Muscle of leg (tissue), 16 donors: ENCODE data around the gene EXOC3L4. TPM values are rescaled to one million over a fixed set of nuclear protein-coding genes. Genes with fewer than 3 reads are reported as not detected.
"Not testable (repeated sequence)": the region's sequence is repeated elsewhere in the genome, so short reads cannot be mapped to it uniquely, and the experiment has no call there.

Experiments
- DNase-seq: peaks from one replicate; pipeline ENCODE4 v3.0.0; 2013
- H3K27ac ChIP-seq: one replicate; pipeline ENCODE4 v1.5.1; 2013; ENCODE audit warnings: mild to moderate bottlenecking, low read length, control low read depth
- H3K27me3 ChIP-seq: one replicate; pipeline ENCODE4 v1.6.1; 2013; ENCODE audit warnings: low read length; ENCODE audit not compliant: control insufficient read depth, insufficient read depth
- H3K36me3 ChIP-seq: one replicate; pipeline ENCODE4 v1.6.1; 2013; ENCODE audit warnings: low read length; ENCODE audit not compliant: control insufficient read depth, insufficient read depth
- H3K4me1 ChIP-seq: one replicate; pipeline ENCODE4 v1.6.1; 2013; ENCODE audit warnings: low read length; ENCODE audit not compliant: control insufficient read depth, insufficient read depth
- H3K4me3 ChIP-seq: one replicate; pipeline ENCODE4 v1.5.1; 2013; ENCODE audit warnings: low read length, control low read depth
- H3K9me3 ChIP-seq: replicated peaks from 2 replicates; pipeline ENCODE4 v1.6.1; 2013; ENCODE audit warnings: low read depth, low read length; ENCODE audit not compliant: control insufficient read depth
- WGBS: methylation state at CpG from one replicate; pipeline ENCODE4 v1.1.5; 2013; ENCODE audit warnings: missing lambda C conversion rate; ENCODE audit not compliant: insufficient coverage; 5-methylcytosine and 5-hydroxymethylcytosine counted together
- long read RNA-seq, 11 donors: transcript quantifications; one replicate each; lab custom pipeline, GENCODE V29; 2026
- polyA plus RNA-seq, 8 donors: library from polyadenylated mRNA; unstranded; fragments of 120-200 nt; gene quantifications; one replicate each; pipeline versions ENCODE4 v1.2.1 to v1.2.3, GENCODE V29; 2013; ENCODE audit warnings: inconsistent platforms in 1 of 8, low replicate concordance in 1 of 8; ENCODE audit not compliant: insufficient read length in 8 of 8, insufficient read depth in 1 of 8
- total RNA-seq: library from RNA; stranded (reverse); fragments of 120-200 nt; gene quantifications from one replicate; pipeline ENCODE4 v1.2.4, GENCODE V29; 2013

The EXOC3L4 gene
- total RNA-seq: 0.75 TPM
- polyA plus RNA-seq: 1 to 10 TPM in 2 of 8 donors, under 1 TPM in 5, not detected in 1; 0.23 to 1.6 (median 0.49) TPM
- long read RNA-seq, donor 1: 0 reads
- long read RNA-seq, donor 2: 0 reads
- long read RNA-seq, donor 3: 0 reads
- long read RNA-seq, donor 4: 0 reads
- long read RNA-seq, donor 5: 0 reads
- long read RNA-seq, donor 6: 0 reads
- long read RNA-seq, donor 7: 0 reads
- long read RNA-seq, donor 8: 0 reads
- long read RNA-seq, donor 9: 0 reads
- long read RNA-seq, donor 10: 0 reads
- long read RNA-seq, donor 11: 0 reads

- Histone ChIP-seq H3K27me3 (peaks cover 33% of the 10 kb centered on the region), H3K4me3 (no peak within 1 kb of the TSS)
- WGBS: 70% methylated on average over 22 of the region's 23 CpGs
Observed at GRCh38 chr14:103094406-103095209, at the start of gene EXOC3L4. TSS of gene EXOC3L4 (plus strand) at chr14:103094725. CDS start at chr14:103100220, 5,495 bp downstream.

GRCh38 chr14:103045371-103045869 is 49.1 kb upstream of the EXOC3L4 start:
- peak; percentile 56 for DNase-seq
- Histone ChIP-seq H3K9me3 (peaks cover 7% of the 10 kb centered on the region), H3K27ac (no peak overlapping the region), H3K36me3 (peaks cover 13% of the 10 kb centered on the region), H3K4me3 (no peak overlapping the region), H3K27me3 (no peaks in the 10 kb centered on the region), H3K4me1 (peaks cover 2% of the 10 kb centered on the region)
- WGBS: 16% methylated on average over 13 of the region's 15 CpGs

More at GRCh38 chr14:103094406-103095209, at the start of gene EXOC3L4:
- H3K27ac ChIP-seq: peak within 1 kb of the TSS; percentile 62
- no peaks in the 10 kb centered on the region for H3K36me3 ChIP-seq
- H3K4me1 ChIP-seq: peaks cover 27% of the 10 kb centered on the region
- no peak for DNase-seq
- H3K9me3 ChIP-seq: no peaks in the 10 kb centered on the region

- not testable (repeated sequence) for H3K27me3 ChIP-seq, H3K4me1 ChIP-seq, DNase-seq, H3K36me3 ChIP-seq, H3K27ac ChIP-seq, H3K9me3 ChIP-seq, H3K4me3 ChIP-seq
- WGBS: 96% methylated on average over 3 of the region's 8 CpGs
Observed at GRCh38 chr14:103047453-103047852, 47.1 kb upstream of the EXOC3L4 start.

DNA sequence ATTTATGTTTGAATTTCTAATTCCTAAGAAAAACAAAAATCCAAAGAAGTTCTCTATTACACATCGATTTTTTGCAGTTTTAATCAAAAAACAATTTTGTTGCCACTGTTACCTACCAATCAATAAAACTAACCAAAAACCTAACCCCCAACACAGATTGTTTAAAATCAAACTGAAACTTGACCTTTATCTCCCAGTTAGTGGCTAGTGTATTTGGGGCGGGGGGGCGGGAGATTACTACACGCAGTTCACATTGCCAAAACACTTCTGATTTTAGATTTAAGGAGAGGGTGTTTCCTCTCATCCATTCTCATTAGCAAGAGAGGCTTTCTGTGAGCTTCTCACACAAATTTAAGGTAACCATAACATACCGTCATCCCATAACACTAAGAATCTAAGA is 43.6 kb upstream of the EXOC3L4 start:
- peaks cover 11% of the 10 kb centered on the region for H3K4me1 ChIP-seq

DNA sequence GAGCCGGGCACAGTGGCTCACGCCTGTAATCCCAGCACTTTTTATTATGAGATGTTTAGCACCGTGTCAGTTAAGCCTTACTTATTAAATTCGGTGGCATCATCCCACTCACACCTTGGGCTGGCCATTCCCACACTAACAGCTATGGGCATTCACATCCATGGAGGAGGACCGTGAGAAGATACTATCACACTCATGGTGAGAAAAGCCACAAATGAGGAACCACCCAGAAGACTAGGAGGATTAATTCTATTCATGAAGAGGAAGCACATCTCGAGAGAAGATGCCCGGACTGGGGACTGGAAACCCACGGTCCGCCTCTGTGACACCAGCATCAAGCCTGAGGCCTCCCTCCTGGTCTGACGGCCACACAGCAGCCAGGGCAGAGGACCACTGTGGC is 42.1 kb upstream of the EXOC3L4 start:
- Histone ChIP-seq H3K4me1 (peaks cover 11% of the 10 kb centered on the region), H3K36me3 (peaks cover 4% of the 10 kb centered on the region), H3K27ac (no peak overlapping the region), H3K27me3 (no peaks in the 10 kb centered on the region), H3K4me3 (no peak overlapping the region), H3K9me3 (no peaks in the 10 kb centered on the region)
- no peak for DNase-seq
- 60% methylated on average over 4 of the region's 10 CpGs for WGBS

More for the DNA sequence above, 43.6 kb upstream of the EXOC3L4 start:
- H3K27me3 ChIP-seq: no peaks in the 10 kb centered on the region
- no peak overlapping the region for H3K27ac ChIP-seq
- WGBS: no CpG with 5 or more reads among the region's 5 CpGs
- H3K9me3 ChIP-seq: no peaks in the 10 kb centered on the region
- H3K4me3 ChIP-seq: no peak overlapping the region
- no peak for DNase-seq
- H3K36me3 ChIP-seq: peaks cover 4% of the 10 kb centered on the region

DNA sequence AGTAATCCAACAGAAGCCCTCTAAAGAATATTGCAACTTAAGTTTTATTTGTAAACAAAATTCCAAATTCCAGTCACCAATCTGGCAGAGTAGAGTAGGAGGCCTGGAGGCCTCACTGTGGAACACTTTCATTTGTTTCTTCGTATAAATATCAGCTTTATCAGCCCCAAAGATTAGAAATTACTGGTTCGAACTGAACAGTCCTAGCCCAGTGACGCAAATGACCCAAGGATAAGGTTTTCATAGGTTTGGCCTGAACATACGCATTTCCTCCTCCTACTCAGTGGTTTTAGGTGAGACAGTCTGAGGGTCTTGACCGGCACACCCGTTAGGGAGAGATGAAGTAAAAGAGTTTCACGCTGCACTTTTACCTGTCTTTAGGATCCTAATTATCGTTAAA is 38.8 kb upstream of the EXOC3L4 start:
- peaks cover 2% of the 10 kb centered on the region for H3K27me3 ChIP-seq
- no peaks in the 10 kb centered on the region for H3K9me3 ChIP-seq
- WGBS: no CpG with 5 or more reads among the region's 8 CpGs
- H3K4me3 ChIP-seq: peak overlapping the region; percentile 76
- H3K36me3 ChIP-seq: peaks cover 7% of the 10 kb centered on the region
- no peak overlapping the region for H3K27ac ChIP-seq
- DNase-seq: no peak
- H3K4me1 ChIP-seq: peaks cover 34% of the 10 kb centered on the region

- peak; percentile 82 for DNase-seq
- Histone ChIP-seq H3K27me3 (peaks cover 2% of the 10 kb centered on the region), H3K36me3 (peaks cover 7% of the 10 kb centered on the region), H3K9me3 (no peaks in the 10 kb centered on the region), H3K4me1 (peaks cover 34% of the 10 kb centered on the region), H3K4me3 (peak overlapping the region; percentile 76), H3K27ac (peak overlapping the region; percentile 74)
- under 1% methylated on average over 39 of the region's 50 CpGs for WGBS
Observed at GRCh38 chr14:103056322-103057027, 38.0 kb upstream of the EXOC3L4 start.

DNA sequence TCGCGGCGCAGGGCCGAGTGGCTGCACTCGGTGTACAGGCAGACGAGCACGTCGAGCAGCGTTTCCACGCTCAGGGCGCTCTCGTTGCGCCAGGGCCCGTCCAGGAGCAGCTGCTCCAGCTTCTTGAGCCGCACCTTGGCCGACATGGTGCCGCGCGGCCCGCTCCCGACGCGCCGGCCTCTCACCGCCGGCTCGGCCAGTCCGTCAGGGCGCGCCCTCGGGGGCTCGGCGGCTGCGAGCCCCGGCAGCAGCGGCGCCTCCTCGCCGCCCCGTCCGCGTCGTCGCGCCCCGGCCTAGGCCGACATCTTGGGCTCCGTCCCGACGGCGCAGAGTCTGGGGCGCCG is 37.5 kb upstream of the EXOC3L4 start:
- no peaks in the 10 kb centered on the region for H3K9me3 ChIP-seq
- no peak for DNase-seq
- H3K36me3 ChIP-seq: peaks cover 7% of the 10 kb centered on the region
- peaks cover 34% of the 10 kb centered on the region for H3K4me1 ChIP-seq
- WGBS: under 1% methylated on average over 53 of the region's 53 CpGs
- H3K27me3 ChIP-seq: peaks cover 2% of the 10 kb centered on the region
- peak overlapping the region; percentile 76 for H3K4me3 ChIP-seq
- peak overlapping the region; percentile 74 for H3K27ac ChIP-seq

- Histone ChIP-seq H3K36me3 (peaks cover 7% of the 10 kb centered on the region), H3K4me1 (peaks cover 34% of the 10 kb centered on the region), H3K27ac (peak within 1 kb of the TSS; percentile 81), H3K9me3 (no peaks in the 10 kb centered on the region), H3K27me3 (peaks cover 2% of the 10 kb centered on the region), H3K4me3 (peak within 1 kb of the TSS; percentile 77)
- under 1% methylated on average over 97 of the region's 113 CpGs for WGBS
- peak; percentile 98 for DNase-seq
Observed at GRCh38 chr14:103057372-103058163, 37.0 kb upstream of the EXOC3L4 start, which contains the start of gene CDC42BPB. TSS of gene CDC42BPB (minus strand) at chr14:103057549. CDS start at chr14:103057173, 376 bp downstream.
